ENCODE results near the gene GPR142.

The GPR142 gene

GRCh38 chr17:74372426-74372825, 5.1 kb downstream of the GPR142 start:
- Histone ChIP-seq H2AFZ (ENCODE audit: low read length) (no peak overlapping the region), H3K9ac (ENCODE audit: low read depth, low read length, poor library complexity, severe bottlenecking) (no peak overlapping the region), H4K20me1 (ENCODE audit: insufficient read depth, low read length, poor library complexity, severe bottlenecking) (no peaks in the 10 kb centered on the region), H3K27me3 (ENCODE audit: insufficient read depth, low read length, poor library complexity, severe bottlenecking) (no peaks in the 10 kb centered on the region), H3K9me2 (replicated peaks; ENCODE audit: low read depth, low read length) (no peaks in the 10 kb centered on the region), H3K9me3 (ENCODE audit: insufficient read depth, low read depth, low read length) (no peaks in the 10 kb centered on the region), H3K4me3 (ENCODE audit: low read length, poor library complexity, severe bottlenecking) (no peak overlapping the region), H3K79me2 (ENCODE audit: insufficient read depth, low read length) (no peaks in the 10 kb centered on the region), H3K4me1 (ENCODE audit: insufficient read depth, low read length, poor library complexity, severe bottlenecking) (no peaks in the 10 kb centered on the region), H3K4me2 (ENCODE audit: low read depth, low read length, poor library complexity, severe bottlenecking) (no peak overlapping the region), H3K36me3 (ENCODE audit: insufficient read depth, low read length) (no peaks in the 10 kb centered on the region), H3F3A (ENCODE audit: low read depth) (no peaks in the 10 kb centered on the region)
- TF ChIP-seq EZH2phosphoT487 (IDR thresholded peaks at IDR 0.05; ENCODE audit: borderline replicate concordance) (no peak), CTCF (conservative IDR thresholded peaks at IDR 0.05; ENCODE audit: low read length) (no peak)

- Histone ChIP-seq H3F3A (ENCODE audit: low read depth) (no peaks in the 10 kb centered on the region), H3K36me3 (ENCODE audit: insufficient read depth, low read length) (no peaks in the 10 kb centered on the region), H3K4me2 (ENCODE audit: low read depth, low read length, poor library complexity, severe bottlenecking) (no peak overlapping the region), H3K4me3 (ENCODE audit: low read length, poor library complexity, severe bottlenecking) (no peak overlapping the region), H3K9me3 (ENCODE audit: insufficient read depth, low read depth, low read length) (no peaks in the 10 kb centered on the region), H3K9me2 (replicated peaks; ENCODE audit: low read depth, low read length) (no peaks in the 10 kb centered on the region), H3K79me2 (ENCODE audit: insufficient read depth, low read length) (no peaks in the 10 kb centered on the region), H3K9ac (ENCODE audit: low read depth, low read length, poor library complexity, severe bottlenecking) (no peak overlapping the region), H3K27me3 (ENCODE audit: insufficient read depth, low read length, poor library complexity, severe bottlenecking) (no peaks in the 10 kb centered on the region), H3K4me1 (ENCODE audit: insufficient read depth, low read length, poor library complexity, severe bottlenecking) (no peaks in the 10 kb centered on the region), H2AFZ (ENCODE audit: low read length) (no peak overlapping the region), H4K20me1 (ENCODE audit: insufficient read depth, low read length, poor library complexity, severe bottlenecking) (no peaks in the 10 kb centered on the region)
- no peak for TF ChIP-seq EZH2phosphoT487 (IDR thresholded peaks at IDR 0.05; ENCODE audit: borderline replicate concordance)
- no peak for TF ChIP-seq CTCF (conservative IDR thresholded peaks at IDR 0.05; ENCODE audit: low read length)
Measured at GRCh38 chr17:74373838-74374606, 6.7 kb downstream of the GPR142 start.

- Histone ChIP-seq H2AFZ (ENCODE audit: low read length) (no peak overlapping the region), H3F3A (ENCODE audit: low read depth) (no peaks in the 10 kb centered on the region), H3K9me2 (replicated peaks; ENCODE audit: low read depth, low read length) (no peaks in the 10 kb centered on the region), H3K4me3 (ENCODE audit: low read length, poor library complexity, severe bottlenecking) (no peak overlapping the region), H3K36me3 (ENCODE audit: insufficient read depth, low read length) (no peaks in the 10 kb centered on the region), H3K9ac (ENCODE audit: low read depth, low read length, poor library complexity, severe bottlenecking) (no peak overlapping the region), H3K27me3 (ENCODE audit: insufficient read depth, low read length, poor library complexity, severe bottlenecking) (no peaks in the 10 kb centered on the region), H3K9me3 (ENCODE audit: insufficient read depth, low read depth, low read length) (no peaks in the 10 kb centered on the region), H3K4me1 (ENCODE audit: insufficient read depth, low read length, poor library complexity, severe bottlenecking) (peaks cover 4% of the 10 kb centered on the region), H4K20me1 (ENCODE audit: insufficient read depth, low read length, poor library complexity, severe bottlenecking) (no peaks in the 10 kb centered on the region), H3K4me2 (ENCODE audit: low read depth, low read length, poor library complexity, severe bottlenecking) (no peak overlapping the region), H3K79me2 (ENCODE audit: insufficient read depth, low read length) (no peaks in the 10 kb centered on the region)
- no peak for TF ChIP-seq CTCF (conservative IDR thresholded peaks at IDR 0.05; ENCODE audit: low read length)
Measured at GRCh38 chr17:74374858-74375257, 7.6 kb downstream of the GPR142 start.
